ENCODE measurements around the gene METTL25B.

Gene METTL25B

DNA sequence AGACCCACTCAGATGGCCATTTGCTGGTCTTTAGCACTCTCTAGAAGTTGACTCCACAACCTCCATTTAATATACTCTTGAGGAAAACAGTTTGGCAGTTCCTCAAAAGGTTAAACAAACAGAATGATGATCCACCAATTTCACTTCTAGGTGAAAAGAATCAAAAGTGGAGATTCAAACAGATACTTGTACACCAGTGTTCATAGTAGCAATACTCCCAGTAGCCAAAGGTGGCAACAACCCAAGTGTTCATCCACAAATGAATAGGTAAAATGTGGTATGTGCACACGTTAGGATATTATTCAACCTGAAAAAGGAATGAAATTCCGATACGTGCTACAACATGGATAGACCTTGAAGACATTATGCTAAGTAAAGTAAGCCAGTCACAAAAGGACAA lies 45.3 kb downstream of the METTL25B start:
- H3K9me3 ChIP-seq (replicated peaks in 1 of 2; ENCODE audit: control insufficient read depth in 2 of 2, insufficient read depth in 1 of 2, low read depth in 1 of 2, low read length in 2 of 2): no peaks in the 10 kb centered on the region
- H3K18ac ChIP-seq (ENCODE audit: low read length): no peak overlapping the region
- no peak overlapping the region for H3K14ac ChIP-seq (ENCODE audit: low read length)
- no peak overlapping the region for H3K9ac ChIP-seq (ENCODE audit: low read depth, low read length, poor library complexity)
- H3K4me1 ChIP-seq (ENCODE audit: control insufficient read depth in 2 of 2, insufficient read depth in 1 of 2, low read depth in 1 of 2, low read length in 2 of 2): peaks cover 5 to 6% of the 10 kb centered on the region in 2 donors
- H2BK15ac ChIP-seq (ENCODE audit: low read length): no peak overlapping the region
- no peak overlapping the region for H4K8ac ChIP-seq (ENCODE audit: low read depth, low read length)
- no peak overlapping the region for H4K91ac ChIP-seq (ENCODE audit: low read depth, low read length, poor library complexity)
- H2AFZ ChIP-seq (ENCODE audit: low read length): no peak overlapping the region
- WGBS, 2 donors (ENCODE audit: extremely low coverage in 2 of 2, insufficient read length in 2 of 2, insufficient replicate concordance in 1 of 2): no CpG with 5 or more reads among the region's 3 CpGs
- no peak overlapping the region for H2AK5ac ChIP-seq (ENCODE audit: low read depth, low read length)
- H2BK12ac ChIP-seq (ENCODE audit: low read length): no peak overlapping the region
- H3K4me3 ChIP-seq (ENCODE audit: low read length in 2 of 2): no peak overlapping the region
- no peak for DNase-seq (ENCODE audit: low spot score)
- H3K4me2 ChIP-seq (ENCODE audit: insufficient read depth, low read length, poor library complexity, severe bottlenecking): no peak overlapping the region
- H3K23ac ChIP-seq (ENCODE audit: low read depth, low read length, poor library complexity): no peak overlapping the region
- H2BK120ac ChIP-seq (ENCODE audit: low read depth, low read length): no peak overlapping the region
- H3K27me3 ChIP-seq (ENCODE audit: control insufficient read depth in 3 of 3, insufficient read depth in 3 of 3, low read depth in 1 of 3, low read length in 3 of 3): no peaks in the 10 kb centered on the region
- no peak overlapping the region for H2BK5ac ChIP-seq (ENCODE audit: low read length)
- peaks cover 5 to 53% of the 10 kb centered on the region in 2 donors for H3K36me3 ChIP-seq (replicated peaks in 1 of 2; ENCODE audit: control insufficient read depth in 2 of 2, insufficient read depth in 2 of 2, low read length in 2 of 2)
- H3K79me1 ChIP-seq (ENCODE audit: low read depth, low read length): peaks cover 5% of the 10 kb centered on the region
- no peak overlapping the region for H3K27ac ChIP-seq (replicated peaks; ENCODE audit: low read length)
- no peak overlapping the region for H3K4ac ChIP-seq (ENCODE audit: low read length)

DNA sequence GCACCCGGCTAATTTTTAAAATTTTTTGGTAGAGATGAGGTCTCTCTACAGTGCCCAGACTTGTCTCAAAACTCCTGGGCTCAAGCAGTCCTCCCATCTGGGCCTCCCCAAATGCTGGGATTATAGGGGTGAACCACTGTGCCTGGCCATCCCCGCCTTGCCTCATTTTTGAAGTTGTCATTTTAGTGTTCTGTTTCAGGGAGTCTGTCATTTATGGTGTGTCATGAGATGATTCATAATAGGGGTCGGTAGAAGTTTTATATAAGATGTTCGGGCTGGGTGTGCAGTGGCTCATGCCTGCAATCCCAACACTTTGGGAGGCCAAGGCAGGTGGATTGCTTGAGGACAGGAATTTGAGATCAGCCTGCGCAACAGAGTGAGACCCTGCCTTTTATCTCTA lies 47.5 kb downstream of the METTL25B start:
- H2BK12ac ChIP-seq (ENCODE audit: low read length): no peak overlapping the region
- H3K36me3 ChIP-seq (replicated peaks in 1 of 2; ENCODE audit: control insufficient read depth in 2 of 2, insufficient read depth in 2 of 2, low read length in 2 of 2): peaks cover 4 to 37% of the 10 kb centered on the region in 2 donors
- no peak overlapping the region for H3K18ac ChIP-seq (ENCODE audit: low read length)
- no peaks in the 10 kb centered on the region for H3K9me3 ChIP-seq (replicated peaks in 1 of 2; ENCODE audit: control insufficient read depth in 2 of 2, insufficient read depth in 1 of 2, low read depth in 1 of 2, low read length in 2 of 2)
- H3K23ac ChIP-seq (ENCODE audit: low read depth, low read length, poor library complexity): no peak overlapping the region
- H2AFZ ChIP-seq (ENCODE audit: low read length): no peak overlapping the region
- no peak overlapping the region for H3K14ac ChIP-seq (ENCODE audit: low read length)
- no peak overlapping the region for H4K91ac ChIP-seq (ENCODE audit: low read depth, low read length, poor library complexity)
- H3K27ac ChIP-seq (replicated peaks; ENCODE audit: low read length): no peak overlapping the region
- H3K4ac ChIP-seq (ENCODE audit: low read length): no peak overlapping the region
- no peaks in the 10 kb centered on the region for H3K4me1 ChIP-seq (ENCODE audit: control insufficient read depth in 2 of 2, insufficient read depth in 1 of 2, low read depth in 1 of 2, low read length in 2 of 2)
- no peak overlapping the region for H3K4me3 ChIP-seq (ENCODE audit: low read length in 2 of 2)
- no peak overlapping the region for H2BK15ac ChIP-seq (ENCODE audit: low read length)
- no peak overlapping the region for H3K4me2 ChIP-seq (ENCODE audit: insufficient read depth, low read length, poor library complexity, severe bottlenecking)
- no peak overlapping the region for H4K8ac ChIP-seq (ENCODE audit: low read depth, low read length)
- H3K27me3 ChIP-seq (ENCODE audit: control insufficient read depth in 3 of 3, insufficient read depth in 3 of 3, low read depth in 1 of 3, low read length in 3 of 3): no peaks in the 10 kb centered on the region
- H3K9ac ChIP-seq (ENCODE audit: low read depth, low read length, poor library complexity): no peak overlapping the region
- no peak overlapping the region for H2BK120ac ChIP-seq (ENCODE audit: low read depth, low read length)
- no CpG with 5 or more reads among the region's 5 CpGs for WGBS, 2 donors (ENCODE audit: extremely low coverage in 2 of 2, insufficient read length in 2 of 2, insufficient replicate concordance in 1 of 2)
- peaks cover 5% of the 10 kb centered on the region for H3K79me1 ChIP-seq (ENCODE audit: low read depth, low read length)
- no peak overlapping the region for H2AK5ac ChIP-seq (ENCODE audit: low read depth, low read length)
- H2BK5ac ChIP-seq (ENCODE audit: low read length): no peak overlapping the region
- DNase-seq (ENCODE audit: low spot score): no peak

DNA sequence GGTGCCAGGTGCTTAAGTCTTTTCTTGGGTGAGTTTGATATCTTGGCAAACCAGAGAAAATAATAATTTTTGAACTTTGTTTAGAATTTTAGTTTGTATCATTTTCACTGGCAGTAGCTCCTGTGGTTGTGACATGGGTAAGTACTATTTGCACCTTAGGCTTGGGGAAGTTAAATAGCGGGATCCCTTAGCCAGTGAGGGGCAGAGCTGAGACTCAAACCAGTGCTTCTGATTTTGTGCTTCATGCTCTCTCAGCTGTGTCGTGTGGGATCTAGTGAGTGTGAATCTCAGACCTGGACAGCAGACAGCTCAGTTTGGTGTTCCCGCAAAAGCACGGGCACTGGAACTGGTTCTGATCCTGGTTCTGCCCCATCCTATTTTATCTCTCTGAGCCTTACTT lies 48.7 kb downstream of the METTL25B start:
- H3K4ac ChIP-seq (ENCODE audit: low read length): no peak overlapping the region
- H3K36me3 ChIP-seq (replicated peaks in 1 of 2; ENCODE audit: control insufficient read depth in 2 of 2, insufficient read depth in 2 of 2, low read length in 2 of 2): peaks cover 0 to 37% of the 10 kb centered on the region in 2 donors
- no peak overlapping the region for H3K4me2 ChIP-seq (ENCODE audit: insufficient read depth, low read length, poor library complexity, severe bottlenecking)
- no peaks in the 10 kb centered on the region for H3K9me3 ChIP-seq (replicated peaks in 1 of 2; ENCODE audit: control insufficient read depth in 2 of 2, insufficient read depth in 1 of 2, low read depth in 1 of 2, low read length in 2 of 2)
- H4K91ac ChIP-seq (ENCODE audit: low read depth, low read length, poor library complexity): no peak overlapping the region
- H2BK12ac ChIP-seq (ENCODE audit: low read length): no peak overlapping the region
- no peak overlapping the region for H2BK5ac ChIP-seq (ENCODE audit: low read length)
- H3K23ac ChIP-seq (ENCODE audit: low read depth, low read length, poor library complexity): no peak overlapping the region
- H3K27me3 ChIP-seq (ENCODE audit: control insufficient read depth in 3 of 3, insufficient read depth in 3 of 3, low read depth in 1 of 3, low read length in 3 of 3): no peaks in the 10 kb centered on the region
- no peaks in the 10 kb centered on the region for H3K4me1 ChIP-seq (ENCODE audit: control insufficient read depth in 2 of 2, insufficient read depth in 1 of 2, low read depth in 1 of 2, low read length in 2 of 2)
- H3K18ac ChIP-seq (ENCODE audit: low read length): no peak overlapping the region
- H3K4me3 ChIP-seq (ENCODE audit: low read length in 2 of 2): no peak overlapping the region
- WGBS, 2 donors (ENCODE audit: extremely low coverage in 2 of 2, insufficient read length in 2 of 2, insufficient replicate concordance in 1 of 2): no CpG with 5 or more reads among the region's 4 CpGs
- H2AFZ ChIP-seq (ENCODE audit: low read length): no peak overlapping the region
- no peak overlapping the region for H2AK5ac ChIP-seq (ENCODE audit: low read depth, low read length)
- DNase-seq (ENCODE audit: low spot score): no peak
- H3K27ac ChIP-seq (replicated peaks; ENCODE audit: low read length): no peak overlapping the region
- peaks cover 5% of the 10 kb centered on the region for H3K79me1 ChIP-seq (ENCODE audit: low read depth, low read length)
- no peak overlapping the region for H3K14ac ChIP-seq (ENCODE audit: low read length)
- no peak overlapping the region for H2BK120ac ChIP-seq (ENCODE audit: low read depth, low read length)
- no peak overlapping the region for H4K8ac ChIP-seq (ENCODE audit: low read depth, low read length)
- H3K9ac ChIP-seq (ENCODE audit: low read depth, low read length, poor library complexity): no peak overlapping the region
- H2BK15ac ChIP-seq (ENCODE audit: low read length): no peak overlapping the region

DNA sequence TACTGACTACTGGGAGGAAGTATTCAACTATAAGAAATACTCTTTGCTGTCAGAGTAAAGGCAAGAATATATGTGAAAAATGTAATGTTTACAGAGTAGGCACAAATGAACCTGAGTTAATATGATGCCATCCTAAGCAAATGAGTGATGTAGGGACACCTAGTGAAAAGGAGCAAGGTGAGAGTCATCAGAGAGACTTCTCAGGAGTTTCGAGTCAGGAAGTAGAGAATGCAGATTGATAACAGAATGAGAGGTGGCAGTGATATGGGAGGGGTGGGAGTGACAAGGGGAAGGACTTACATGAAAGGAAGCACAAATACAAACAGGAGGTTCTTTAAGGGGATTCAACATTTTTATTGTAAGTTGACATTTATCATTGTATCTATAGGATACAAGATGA lies 49.3 kb downstream of the METTL25B start:
- Histone ChIP-seq H2AK5ac (ENCODE audit: low read depth, low read length) (no peak overlapping the region), H3K14ac (ENCODE audit: low read length) (no peak overlapping the region), H2BK15ac (ENCODE audit: low read length) (no peak overlapping the region), H3K4me1 (ENCODE audit: control insufficient read depth in 2 of 2, insufficient read depth in 1 of 2, low read depth in 1 of 2, low read length in 2 of 2) (no peaks in the 10 kb centered on the region), H3K4ac (ENCODE audit: low read length) (no peak overlapping the region), H3K4me2 (ENCODE audit: insufficient read depth, low read length, poor library complexity, severe bottlenecking) (no peak overlapping the region), H2BK12ac (ENCODE audit: low read length) (no peak overlapping the region), H3K23ac (ENCODE audit: low read depth, low read length, poor library complexity) (no peak overlapping the region), H3K18ac (ENCODE audit: low read length) (no peak overlapping the region), H3K9me3 (replicated peaks in 1 of 2; ENCODE audit: control insufficient read depth in 2 of 2, insufficient read depth in 1 of 2, low read depth in 1 of 2, low read length in 2 of 2) (no peaks in the 10 kb centered on the region), H3K36me3 (replicated peaks in 1 of 2; ENCODE audit: control insufficient read depth in 2 of 2, insufficient read depth in 2 of 2, low read length in 2 of 2) (peaks cover 0 to 37% of the 10 kb centered on the region in 2 donors), H3K27ac (replicated peaks; ENCODE audit: low read length) (no peak overlapping the region), H4K8ac (ENCODE audit: low read depth, low read length) (no peak overlapping the region), H2BK120ac (ENCODE audit: low read depth, low read length) (no peak overlapping the region), H2BK5ac (ENCODE audit: low read length) (no peak overlapping the region), H3K4me3 (ENCODE audit: low read length in 2 of 2) (no peak overlapping the region), H2AFZ (ENCODE audit: low read length) (no peak overlapping the region), H3K27me3 (ENCODE audit: control insufficient read depth in 3 of 3, insufficient read depth in 3 of 3, low read depth in 1 of 3, low read length in 3 of 3) (no peaks in the 10 kb centered on the region), H3K9ac (ENCODE audit: low read depth, low read length, poor library complexity) (no peak overlapping the region), H4K91ac (ENCODE audit: low read depth, low read length, poor library complexity) (no peak overlapping the region), H3K79me1 (ENCODE audit: low read depth, low read length) (peaks cover 5% of the 10 kb centered on the region)
- WGBS, 2 donors (ENCODE audit: extremely low coverage in 2 of 2, insufficient read length in 2 of 2, insufficient replicate concordance in 1 of 2): no CpG with 5 or more reads among the region's 1 CpG
- DNase-seq (ENCODE audit: low spot score): no peak

Measured in neuronal stem cell (in vitro differentiated cells).